Activated T-cell treated with anti-CD3 and anti-CD28 coated beads, Interleukin-2, amount 50 U/mL, for 4 hours (primary cell): ENCODE measurements around the gene CHRNB2. TPM values are rescaled to one million over a fixed set of nuclear protein-coding genes. Genes with fewer than 3 reads are reported as not detected.

ENCODE experiments used
- ATAC-seq, 2 donors: fragments of 200-7000 bp; cut with Tn5 transposase; one replicate each; pipeline ENCODE4 v1.10.0; 2021
- DNase-seq: peaks from one replicate; pipeline ENCODE4 v3.0.0-alpha.2; 2020
- H3K27me3 Mint-ChIP-seq: one replicate; pipeline ENCODE4 v1.8.0; 2021; ENCODE audit warnings: low read depth, mixed read lengths
- H3K36me3 Mint-ChIP-seq: one replicate; pipeline ENCODE4 v1.8.0; 2022; ENCODE audit warnings: mixed read lengths; ENCODE audit not compliant: insufficient read depth
- H3K4me1 Mint-ChIP-seq: one replicate; pipeline ENCODE4 v1.8.0; 2021; ENCODE audit warnings: low read depth, mixed read lengths
- H3K4me3 Mint-ChIP-seq: one replicate; pipeline ENCODE4 v1.8.0; 2021; ENCODE audit warnings: mild to moderate bottlenecking, moderate library complexity, mixed read lengths
- H3K9me3 Mint-ChIP-seq: one replicate; pipeline ENCODE4 v1.8.0; 2021; ENCODE audit warnings: mixed read lengths
- total RNA-seq, 3 donors: library from RNA; stranded (reverse); gene quantifications; one replicate each; pipeline ENCODE4 v1.2.1, GENCODE V29; 2021

Gene CHRNB2
- total RNA-seq, 3 donors from 2014 or later, result 0.14 TPM; not detected in 2

DNA sequence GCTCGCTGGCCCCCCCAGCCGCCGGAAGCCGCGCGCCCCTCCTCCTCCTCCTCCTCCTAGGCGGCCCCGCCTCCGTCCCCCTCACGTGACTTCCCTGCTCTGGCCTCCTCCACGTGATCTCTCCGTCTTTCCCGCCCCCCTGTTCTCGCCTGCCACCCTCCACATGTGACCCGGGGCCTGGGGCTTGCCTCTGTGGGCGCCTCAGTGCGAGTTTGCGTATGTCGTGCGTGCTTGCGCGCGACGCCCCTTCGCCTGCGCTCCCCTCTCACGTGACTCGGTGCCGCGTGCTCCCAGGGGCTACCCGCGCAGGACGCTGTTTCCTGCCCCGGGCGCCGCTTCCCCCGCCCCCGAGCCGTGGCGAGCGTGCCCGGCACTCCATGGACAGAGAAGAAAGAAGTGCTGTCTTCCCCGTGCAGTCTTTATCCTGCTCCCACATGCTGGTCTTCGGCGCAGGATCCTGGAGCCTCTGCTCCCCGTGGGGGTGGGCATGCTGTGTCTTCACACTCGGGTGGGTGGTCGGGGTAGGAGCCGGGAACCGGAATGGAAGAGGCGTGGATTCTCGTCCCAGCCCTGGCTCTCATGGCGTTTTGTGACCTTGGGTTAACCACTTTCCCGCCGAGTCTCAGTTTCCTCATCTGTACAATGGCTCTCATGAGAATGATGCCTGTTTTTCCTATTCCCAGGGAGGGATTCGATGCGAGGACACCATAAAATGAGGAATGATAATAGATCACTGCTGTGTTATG, 8.7 kb upstream of the CHRNB2 start:
- H3K4me3 Mint-ChIP-seq, result peak overlapping the region; percentile 88
- peak; percentile 99 for DNase-seq
- no peaks in the 10 kb centered on the region for H3K27me3 Mint-ChIP-seq
- peaks cover 16% of the 10 kb centered on the region for H3K36me3 Mint-ChIP-seq
- ATAC-seq, result peak; percentile 94 to 95
- H3K9me3 Mint-ChIP-seq, result no peaks in the 10 kb centered on the region
- H3K4me1 Mint-ChIP-seq, result peaks cover 20% of the 10 kb centered on the region

DNA sequence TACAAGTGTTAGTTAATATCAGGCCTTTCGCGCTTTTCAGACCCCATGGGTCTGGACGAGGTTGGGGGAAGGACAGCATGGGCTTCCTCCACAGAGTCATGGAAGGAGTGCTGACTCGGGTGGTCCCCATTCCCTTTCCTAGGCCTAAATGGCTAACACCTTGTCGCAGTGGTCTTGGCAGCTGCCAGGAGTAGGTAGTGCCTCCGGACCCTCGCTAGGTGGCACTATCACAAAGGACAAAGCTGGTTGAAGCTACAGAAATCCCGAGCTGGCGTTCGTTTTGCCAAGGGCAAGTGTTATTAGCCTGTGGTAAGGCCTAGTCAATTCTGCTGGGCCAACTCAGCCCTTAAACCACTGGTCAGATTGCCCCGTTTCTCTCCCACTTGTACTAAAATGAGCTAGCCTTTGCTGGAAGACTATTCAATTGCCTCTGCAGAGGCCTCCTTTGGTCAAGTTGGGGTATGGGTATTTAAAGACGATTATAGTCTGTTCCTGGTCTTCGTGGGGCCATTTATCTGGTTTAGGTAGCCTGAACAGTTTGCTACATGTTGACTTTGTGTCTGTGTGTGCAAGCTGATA, 8.0 kb upstream of the CHRNB2 start:
- peak overlapping the region; percentile 88 for H3K4me3 Mint-ChIP-seq
- H3K27me3 Mint-ChIP-seq, result no peaks in the 10 kb centered on the region
- peak; percentile 50 to 54 for ATAC-seq
- H3K9me3 Mint-ChIP-seq, result no peaks in the 10 kb centered on the region
- DNase-seq, result peak; percentile 78
- peaks cover 12% of the 10 kb centered on the region for H3K36me3 Mint-ChIP-seq
- peaks cover 20% of the 10 kb centered on the region for H3K4me1 Mint-ChIP-seq

DNA sequence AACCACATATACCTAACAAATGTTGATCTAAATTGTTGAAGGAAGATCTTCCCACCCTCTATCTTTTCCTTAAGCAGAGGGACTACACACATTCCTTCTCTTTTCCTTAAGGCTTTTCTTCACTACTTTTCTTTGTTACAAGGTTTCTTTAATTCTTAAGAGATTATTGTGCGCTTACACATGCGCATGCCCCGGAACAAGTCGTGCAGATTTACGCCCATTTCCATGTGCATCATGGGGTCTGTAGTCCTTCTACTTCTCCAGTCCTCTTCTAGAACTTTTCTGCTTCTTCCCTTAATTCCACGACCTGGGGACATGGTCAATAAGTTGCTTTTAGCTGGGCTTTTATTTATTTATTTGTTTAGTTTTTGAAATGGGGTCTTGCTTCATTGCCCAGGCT, 1.7 kb upstream of the CHRNB2 start:
- no peaks in the 10 kb centered on the region for H3K36me3 Mint-ChIP-seq
- DNase-seq (no peak), ATAC-seq (no peak)
- peaks cover 5% of the 10 kb centered on the region for H3K4me1 Mint-ChIP-seq
- H3K9me3 Mint-ChIP-seq, result no peaks in the 10 kb centered on the region
- H3K4me3 Mint-ChIP-seq, result no peak overlapping the region
- H3K27me3 Mint-ChIP-seq, result peaks cover 36% of the 10 kb centered on the region

DNA sequence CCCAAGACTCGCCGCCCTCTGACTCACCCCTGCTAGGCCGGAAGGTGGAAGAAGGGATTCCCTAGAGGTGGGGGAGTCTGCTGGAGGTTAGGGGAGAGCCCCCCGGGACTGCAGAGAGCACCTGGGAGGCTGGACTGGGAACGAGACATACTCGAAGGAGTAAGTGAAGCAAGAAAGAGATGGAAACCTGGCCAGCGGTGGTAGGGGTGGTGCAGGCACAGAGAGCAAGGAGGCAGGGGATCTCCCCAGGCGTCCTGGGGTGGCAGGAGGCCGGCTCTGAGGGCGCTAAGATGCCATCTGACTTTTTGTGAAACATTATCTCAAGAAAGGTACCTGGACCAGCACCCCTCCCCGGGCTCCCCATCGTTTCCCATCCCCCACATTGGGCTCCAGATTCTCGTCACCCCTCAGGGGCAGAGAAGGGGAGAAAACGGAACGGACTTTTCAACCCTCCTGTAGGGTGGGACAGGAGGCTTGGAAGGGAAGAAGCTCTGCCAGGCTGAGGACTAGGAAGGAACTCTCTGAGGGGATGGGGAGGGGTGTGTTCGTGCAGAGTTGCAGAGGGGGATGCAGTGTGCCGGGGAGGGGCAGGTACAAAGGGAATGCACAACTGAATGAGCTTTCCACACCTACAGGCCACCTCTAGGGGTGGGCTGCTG, 708 bp downstream of the CHRNB2 start:
- Mint-ChIP-seq H3K4me3 (no peak overlapping the region), H3K27me3 (peaks cover 40% of the 10 kb centered on the region), H3K9me3 (no peaks in the 10 kb centered on the region), H3K4me1 (peaks cover 5% of the 10 kb centered on the region), H3K36me3 (no peaks in the 10 kb centered on the region)
- DNase-seq (no peak), ATAC-seq (peak in 1 of 2 donors; percentile 6)

DNA sequence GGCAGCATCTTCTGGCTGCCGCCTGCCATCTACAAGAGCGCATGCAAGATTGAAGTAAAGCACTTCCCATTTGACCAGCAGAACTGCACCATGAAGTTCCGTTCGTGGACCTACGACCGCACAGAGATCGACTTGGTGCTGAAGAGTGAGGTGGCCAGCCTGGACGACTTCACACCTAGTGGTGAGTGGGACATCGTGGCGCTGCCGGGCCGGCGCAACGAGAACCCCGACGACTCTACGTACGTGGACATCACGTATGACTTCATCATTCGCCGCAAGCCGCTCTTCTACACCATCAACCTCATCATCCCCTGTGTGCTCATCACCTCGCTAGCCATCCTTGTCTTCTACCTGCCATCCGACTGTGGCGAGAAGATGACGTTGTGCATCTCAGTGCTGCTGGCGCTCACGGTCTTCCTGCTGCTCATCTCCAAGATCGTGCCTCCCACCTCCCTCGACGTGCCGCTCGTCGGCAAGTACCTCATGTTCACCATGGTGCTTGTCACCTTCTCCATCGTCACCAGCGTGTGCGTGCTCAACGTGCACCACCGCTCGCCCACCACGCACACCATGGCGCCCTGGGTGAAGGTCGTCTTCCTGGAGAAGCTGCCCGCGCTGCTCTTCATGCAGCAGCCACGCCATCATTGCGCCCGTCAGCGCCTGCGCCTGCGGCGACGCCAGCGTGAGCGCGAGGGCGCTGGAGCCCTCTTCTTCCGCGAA, 3.8 kb downstream of the CHRNB2 start:
- ATAC-seq (no peak), DNase-seq (no peak)
- H3K27me3 Mint-ChIP-seq, result peaks cover 31% of the 10 kb centered on the region
- no peaks in the 10 kb centered on the region for H3K9me3 Mint-ChIP-seq
- peaks cover 5% of the 10 kb centered on the region for H3K4me1 Mint-ChIP-seq
- H3K36me3 Mint-ChIP-seq, result no peaks in the 10 kb centered on the region
- H3K4me3 Mint-ChIP-seq, result no peak overlapping the region

DNA sequence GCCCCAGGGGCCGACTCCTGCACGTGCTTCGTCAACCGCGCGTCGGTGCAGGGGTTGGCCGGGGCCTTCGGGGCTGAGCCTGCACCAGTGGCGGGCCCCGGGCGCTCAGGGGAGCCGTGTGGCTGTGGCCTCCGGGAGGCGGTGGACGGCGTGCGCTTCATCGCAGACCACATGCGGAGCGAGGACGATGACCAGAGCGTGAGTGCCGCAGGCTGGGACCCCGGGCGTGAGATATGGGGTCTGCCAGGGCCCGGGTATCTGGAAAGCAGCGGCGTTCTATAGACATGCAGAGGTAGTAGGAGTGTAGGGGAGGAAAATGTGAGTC, 4.3 kb downstream of the CHRNB2 start:
- no peak overlapping the region for H3K4me3 Mint-ChIP-seq
- DNase-seq, result no peak
- no peak for ATAC-seq
- H3K4me1 Mint-ChIP-seq, result peaks cover 5% of the 10 kb centered on the region
- H3K9me3 Mint-ChIP-seq, result no peaks in the 10 kb centered on the region
- peaks cover 25% of the 10 kb centered on the region for H3K27me3 Mint-ChIP-seq
- no peaks in the 10 kb centered on the region for H3K36me3 Mint-ChIP-seq

DNA sequence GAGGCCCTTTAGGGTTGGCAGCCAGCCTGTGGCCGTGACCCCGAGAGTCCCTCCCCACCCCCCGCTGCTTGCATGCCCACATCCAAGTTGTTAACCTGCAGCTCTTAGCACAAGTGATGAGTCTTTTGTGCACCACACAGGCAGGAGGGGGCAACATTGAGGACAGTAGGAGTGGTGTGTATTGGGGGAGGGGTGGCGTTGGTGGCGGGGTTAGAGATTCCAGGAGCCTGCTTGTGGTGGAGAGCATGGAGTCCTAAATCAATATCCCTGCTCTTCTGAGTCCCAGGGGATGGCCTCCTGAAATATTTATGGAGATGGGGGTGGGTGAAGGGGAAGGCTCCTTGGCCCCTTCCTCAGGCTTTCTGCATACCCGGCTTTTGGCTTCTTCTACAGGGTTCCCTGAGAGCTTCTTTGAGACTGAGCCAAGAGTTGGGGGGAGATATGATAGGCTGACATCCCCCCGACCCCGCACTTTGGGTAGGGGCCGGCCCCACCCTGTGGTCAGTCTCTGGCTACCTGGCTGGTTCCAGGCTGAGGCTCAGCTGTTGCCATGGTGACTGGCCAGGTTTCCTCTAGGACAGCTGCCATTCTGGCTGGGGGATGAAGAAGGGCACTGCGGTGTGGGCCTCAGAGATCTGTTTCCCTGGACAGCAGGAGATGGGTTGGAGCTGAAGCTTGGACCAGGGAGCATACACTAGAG, 5.0 kb downstream of the CHRNB2 start:
- Mint-ChIP-seq H3K4me1 (peaks cover under 1% of the 10 kb centered on the region), H3K4me3 (no peak overlapping the region), H3K36me3 (no peaks in the 10 kb centered on the region), H3K9me3 (no peaks in the 10 kb centered on the region), H3K27me3 (peaks cover 20% of the 10 kb centered on the region)
- ATAC-seq (no peak), DNase-seq (no peak)

DNA sequence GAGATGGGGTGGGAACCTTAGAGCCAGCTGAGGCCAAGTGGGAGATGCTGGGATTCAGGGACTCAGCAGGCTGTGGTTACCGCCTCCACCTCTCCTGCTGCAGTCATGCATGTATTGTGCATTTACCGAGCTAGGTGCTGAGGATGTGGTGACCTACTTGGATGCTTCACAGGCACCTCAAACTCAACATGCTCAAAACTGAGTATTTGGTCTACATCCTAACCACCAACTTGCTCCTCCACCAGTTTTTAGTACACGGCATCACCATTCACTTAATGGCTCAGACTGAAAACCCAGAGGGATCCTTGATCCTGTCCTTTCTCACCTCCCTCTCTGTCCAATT, 5.6 kb downstream of the CHRNB2 start:
- no peak overlapping the region for H3K4me3 Mint-ChIP-seq
- ATAC-seq (no peak), DNase-seq (no peak)
- H3K9me3 Mint-ChIP-seq, result no peaks in the 10 kb centered on the region
- no peaks in the 10 kb centered on the region for H3K4me1 Mint-ChIP-seq
- H3K36me3 Mint-ChIP-seq, result no peaks in the 10 kb centered on the region
- peaks cover 15% of the 10 kb centered on the region for H3K27me3 Mint-ChIP-seq

DNA sequence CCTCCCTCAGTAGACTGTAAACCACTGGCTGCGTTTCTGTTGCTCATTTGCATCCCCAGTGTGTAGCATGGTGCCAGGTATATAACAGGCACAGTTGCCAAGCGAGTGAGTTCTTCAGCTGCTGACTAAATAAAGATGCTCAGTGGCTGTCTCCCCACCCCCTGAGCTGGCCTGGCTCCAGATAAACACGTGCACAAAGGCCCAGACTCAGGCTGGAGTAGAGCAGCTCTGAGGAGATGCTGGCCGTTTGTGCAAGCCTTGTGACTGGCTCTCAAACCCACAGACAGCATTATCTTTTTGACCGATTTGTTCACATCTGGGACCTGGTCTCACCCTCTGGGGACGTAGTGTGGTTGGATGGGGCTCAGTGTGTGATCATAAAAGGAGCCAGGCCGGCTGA, 7.1 kb downstream of the CHRNB2 start:
- peaks cover 4% of the 10 kb centered on the region for H3K36me3 Mint-ChIP-seq
- no peaks in the 10 kb centered on the region for H3K9me3 Mint-ChIP-seq
- DNase-seq, result no peak
- peak in 1 of 2 donors; percentile 7 for ATAC-seq
- peaks cover 6% of the 10 kb centered on the region for H3K27me3 Mint-ChIP-seq
- no peak overlapping the region for H3K4me3 Mint-ChIP-seq
- H3K4me1 Mint-ChIP-seq, result no peaks in the 10 kb centered on the region

DNA sequence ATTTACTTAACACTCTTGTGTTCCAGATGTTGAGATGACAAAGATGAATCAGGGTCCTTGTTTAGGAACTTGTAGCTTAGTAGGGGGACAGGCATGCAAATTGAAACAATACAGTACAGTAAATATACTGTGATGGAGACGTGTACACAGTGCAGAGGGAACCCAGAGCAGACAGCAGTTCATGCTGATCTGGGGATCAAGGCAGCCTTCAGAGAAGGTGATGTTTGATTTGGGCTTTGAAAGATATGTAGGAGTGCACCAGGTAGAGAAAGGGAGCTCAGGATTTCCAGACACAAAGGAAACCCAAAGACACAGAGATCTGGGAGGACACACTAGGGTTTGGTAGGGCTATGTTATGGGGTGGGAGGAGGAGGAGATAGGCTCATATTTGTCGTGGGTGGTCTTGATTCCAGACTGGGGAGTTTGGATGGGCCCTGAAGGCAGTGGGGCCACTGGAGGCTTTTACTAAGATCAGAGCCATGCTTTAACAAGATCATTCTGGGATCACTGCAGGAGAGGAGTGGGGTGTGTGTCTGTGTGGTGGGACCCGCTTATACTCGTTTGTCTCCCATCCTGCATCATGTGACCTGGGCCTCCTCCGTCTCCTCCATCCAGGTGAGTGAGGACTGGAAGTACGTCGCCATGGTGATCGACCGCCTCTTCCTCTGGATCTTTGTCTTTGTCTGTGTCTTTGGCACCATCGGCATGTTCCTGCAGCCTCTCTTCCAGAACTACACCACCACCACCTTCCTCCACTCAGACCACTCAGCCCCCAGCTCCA, 7.8 kb downstream of the CHRNB2 start:
- ATAC-seq, result no peak
- DNase-seq, result no peak
- H3K36me3 Mint-ChIP-seq, result peaks cover 4% of the 10 kb centered on the region
- H3K4me1 Mint-ChIP-seq, result no peaks in the 10 kb centered on the region
- H3K27me3 Mint-ChIP-seq, result peaks cover 4% of the 10 kb centered on the region
- H3K9me3 Mint-ChIP-seq, result no peaks in the 10 kb centered on the region
- H3K4me3 Mint-ChIP-seq, result no peak overlapping the region

DNA sequence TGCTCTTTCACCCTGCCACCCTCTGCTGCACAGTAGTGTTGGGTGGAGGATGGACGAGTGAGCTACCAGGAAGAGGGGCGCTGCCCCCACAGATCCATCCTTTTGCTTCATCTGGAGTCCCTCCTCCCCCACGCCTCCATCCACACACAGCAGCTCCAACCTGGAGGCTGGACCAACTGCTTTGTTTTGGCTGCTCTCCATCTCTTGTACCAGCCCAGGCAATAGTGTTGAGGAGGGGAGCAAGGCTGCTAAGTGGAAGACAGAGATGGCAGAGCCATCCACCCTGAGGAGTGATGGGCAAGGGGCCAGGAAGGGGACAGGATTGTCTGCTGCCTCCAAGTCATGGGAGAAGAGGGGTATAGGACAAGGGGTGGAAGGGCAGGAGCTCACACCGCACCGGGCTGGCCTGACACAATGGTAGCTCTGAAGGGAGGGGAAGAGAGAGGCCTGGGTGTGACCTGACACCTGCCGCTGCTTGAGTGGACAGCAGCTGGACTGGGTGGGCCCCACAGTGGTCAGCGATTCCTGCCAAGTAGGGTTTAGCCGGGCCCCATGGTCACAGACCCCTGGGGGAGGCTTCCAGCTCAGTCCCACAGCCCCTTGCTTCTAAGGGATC, 8.5 kb downstream of the CHRNB2 start:
- no peak for DNase-seq
- no peak overlapping the region for H3K4me3 Mint-ChIP-seq
- ATAC-seq, result no peak
- peaks cover 2% of the 10 kb centered on the region for H3K27me3 Mint-ChIP-seq
- no peaks in the 10 kb centered on the region for H3K4me1 Mint-ChIP-seq
- H3K36me3 Mint-ChIP-seq, result peaks cover 4% of the 10 kb centered on the region
- no peaks in the 10 kb centered on the region for H3K9me3 Mint-ChIP-seq

DNA sequence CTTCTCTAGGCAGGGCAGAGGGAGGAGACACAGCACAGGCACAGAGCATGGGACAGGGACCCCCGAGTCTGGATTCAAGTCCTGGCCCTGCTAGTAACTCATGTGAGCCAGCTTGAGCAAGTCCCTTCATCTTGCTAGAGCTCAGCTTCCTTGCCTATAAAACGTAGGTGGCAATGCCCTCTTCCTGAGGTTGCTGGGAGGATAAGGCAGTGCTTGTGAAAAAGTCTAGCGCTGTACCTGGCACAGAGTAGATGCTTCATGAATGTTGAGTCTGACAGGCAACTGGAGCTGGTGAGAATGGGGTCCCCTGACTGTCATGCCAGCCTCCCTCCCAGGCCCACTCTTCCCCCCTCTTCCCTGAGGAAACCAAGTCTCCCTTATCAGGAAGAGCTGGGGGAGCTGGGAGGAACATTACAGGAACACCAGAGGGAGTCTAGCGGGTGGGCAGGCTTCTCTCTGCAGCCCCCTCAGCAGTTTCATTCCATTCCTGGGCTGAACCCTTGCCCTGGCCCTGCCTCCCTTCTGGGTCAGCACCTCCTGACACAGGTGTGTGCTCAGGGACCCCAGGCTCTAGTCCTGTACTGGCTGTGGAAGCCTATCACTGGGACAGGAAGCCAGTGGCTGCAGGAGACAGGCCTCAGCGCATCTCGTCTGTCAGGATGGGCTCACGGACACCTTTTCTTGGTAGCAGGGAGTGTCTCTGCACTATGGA, 9.9 kb downstream of the CHRNB2 start:
- Mint-ChIP-seq H3K4me1 (no peaks in the 10 kb centered on the region), H3K4me3 (no peak overlapping the region), H3K36me3 (peaks cover 10% of the 10 kb centered on the region), H3K27me3 (no peaks in the 10 kb centered on the region), H3K9me3 (no peaks in the 10 kb centered on the region)
- ATAC-seq, result no peak
- no peak for DNase-seq

DNA sequence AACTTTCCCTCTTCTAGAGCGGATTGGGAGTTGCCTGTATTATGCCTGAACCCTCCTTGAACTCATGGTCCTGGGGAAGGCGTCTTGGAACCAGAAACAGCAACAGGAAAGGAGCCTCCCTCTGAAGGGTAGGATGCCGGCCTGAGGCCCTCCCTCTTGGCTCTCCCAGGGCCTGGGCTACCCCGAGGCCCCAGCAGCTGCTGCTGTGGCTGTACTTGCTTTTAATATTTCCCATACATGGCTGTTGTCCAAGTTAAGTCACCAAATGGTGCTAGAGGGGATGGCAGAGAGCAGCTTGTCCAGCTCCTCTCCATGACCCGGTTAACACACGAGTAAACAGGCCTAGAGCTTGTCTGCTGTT, 10.5 kb downstream of the CHRNB2 start:
- Mint-ChIP-seq H3K4me1 (no peaks in the 10 kb centered on the region), H3K36me3 (peaks cover 11% of the 10 kb centered on the region), H3K27me3 (no peaks in the 10 kb centered on the region), H3K4me3 (no peak overlapping the region), H3K9me3 (no peaks in the 10 kb centered on the region)
- ATAC-seq (no peak), DNase-seq (no peak)
